OCI-LY7 (cell line): Measurements from ENCODE around the gene SPOP. TPM values are rescaled to one million over a fixed set of nuclear protein-coding genes. Genes with fewer than 3 reads are reported as not detected.

Source experiments
- BruUV-seq: library from RNA; stranded (reverse); fragments of 400-500 nt; replicated peaks from 2 replicates; lab custom pipeline; 2021; lab: Mats Ljungman, UMichigan
- CTCF ChIA-PET: fragments of 300-600 bp; sonication (Branson Sonifier 250); formaldehyde crosslinking; loops from one replicate; lab custom pipeline; 2022; ENCODE audit warnings: antibody characterized with exemption; ENCODE audit not compliant: unreplicated experiment; lab: Charles Lee
- POLR2A ChIA-PET: fragments of 300-600 bp; sonication (Branson Sonifier 250); formaldehyde crosslinking; loops from one replicate; lab custom pipeline; 2022; ENCODE audit warnings: antibody characterized with exemption; lab: Charles Lee
- DNase-seq: peaks from one replicate; pipeline ENCODE4 v3.0.0-alpha.2; 2015; ENCODE audit warnings: low spot score
- H2AFZ ChIP-seq: fragments of 200-600 bp; sonication (generic), shearing (Covaris generic); 2 replicates; pipeline ENCODE4 v1.6.1; 2014; ENCODE audit warnings: mild to moderate bottlenecking, antibody characterized with exemption, low read length, moderate library complexity
- H3K27ac ChIP-seq: fragments of 200-600 bp; sonication (generic); 2 replicates; pipeline ENCODE4 v1.5.1; 2014; ENCODE audit warnings: mixed run types, low read depth, mild to moderate bottlenecking, moderate library complexity, low read length, inconsistent platforms; ENCODE audit not compliant: poor library complexity, severe bottlenecking
- H3K36me3 ChIP-seq: fragments of 200-600 bp; sonication (generic); 2 replicates; pipeline ENCODE4 v1.6.1; 2014; ENCODE audit warnings: mild to moderate bottlenecking, antibody characterized with exemption, low read length, moderate library complexity, mixed read lengths; ENCODE audit not compliant: insufficient read depth
- H3K4me1 ChIP-seq: fragments of 200-600 bp; sonication (generic); 2 replicates; pipeline ENCODE4 v1.5.1; 2014; ENCODE audit warnings: mild to moderate bottlenecking, low read length; ENCODE audit not compliant: insufficient read depth, poor library complexity, severe bottlenecking
- H3K4me2 ChIP-seq: fragments of 200-600 bp; sonication (generic); 2 replicates; pipeline ENCODE4 v1.6.1; 2014; ENCODE audit warnings: mild to moderate bottlenecking, low read length
- H3K4me3 ChIP-seq: fragments of 200-600 bp; sonication (generic); 2 replicates; pipeline ENCODE4 v1.5.1; 2014; ENCODE audit warnings: mild to moderate bottlenecking, low read depth, low read length; ENCODE audit not compliant: poor library complexity, severe bottlenecking
- H3K79me2 ChIP-seq: fragments of 200-600 bp; sonication (generic); 2 replicates; pipeline ENCODE4 v1.6.1; 2016; ENCODE audit warnings: low read depth, mild to moderate bottlenecking, low read length, moderate library complexity, mixed read lengths; ENCODE audit not compliant: insufficient read depth
- H3K9me2 ChIP-seq: fragments of 200-600 bp; sonication (generic); 2 replicates; pipeline ENCODE4 v1.6.1; 2016; ENCODE audit warnings: mild to moderate bottlenecking, low read length, mixed read lengths; ENCODE audit not compliant: insufficient read depth
- H3K9me3 ChIP-seq: fragments of 200-600 bp; sonication (generic); 2 replicates; pipeline ENCODE4 v1.6.1; 2014; ENCODE audit warnings: mild to moderate bottlenecking, mixed run types, low read length, mixed read lengths
- H4K20me1 ChIP-seq: fragments of 200-600 bp; sonication (generic); 2 replicates; pipeline ENCODE4 v1.6.1; 2014; ENCODE audit warnings: mild to moderate bottlenecking, antibody characterized with exemption, low read length, moderate library complexity, mixed read lengths; ENCODE audit not compliant: insufficient read depth
- EZH2phosphoT487 ChIP-seq: fragments of 200-600 bp; sonication (generic); IDR thresholded peaks from 2 replicates; pipeline ENCODE4 v1.6.1; 2018; ENCODE audit warnings: low read depth, borderline replicate concordance, mild to moderate bottlenecking, mixed run types, antibody characterized with exemption, low read length, moderate library complexity, mixed read lengths
- intact Hi-C: fragments of 100-400 bp; cut with micrococcal nuclease; formaldehyde crosslinking; loops from one replicate; pipeline ENCODE4 v1.10.0; 2022; ENCODE audit not compliant: unreplicated experiment
- total RNA-seq, 2 experiments: library from RNA; depleted of rRNA in 1 of 2; stranded (reverse); fragments of >200 nt in 1 of 2; shearing (Covaris generic) in 1 of 2; gene quantifications; 2 replicates each; pipeline ENCODE4 v1.2.3, GENCODE V29; 2014 to 2022
- TF ChIP-seq, protein P1 (sequence below): fragments of 200-600 bp; sonication (generic); conservative IDR thresholded peaks from 2 replicates; pipeline ENCODE4 v1.5.1; 2014; ENCODE audit warnings: mild to moderate bottlenecking, antibody characterized with exemption, low read length, moderate library complexity, mixed read lengths

The SPOP gene
- total RNA-seq, 2 experiments from 2014 or later, result 37.8 to 69.0 TPM

DNA sequence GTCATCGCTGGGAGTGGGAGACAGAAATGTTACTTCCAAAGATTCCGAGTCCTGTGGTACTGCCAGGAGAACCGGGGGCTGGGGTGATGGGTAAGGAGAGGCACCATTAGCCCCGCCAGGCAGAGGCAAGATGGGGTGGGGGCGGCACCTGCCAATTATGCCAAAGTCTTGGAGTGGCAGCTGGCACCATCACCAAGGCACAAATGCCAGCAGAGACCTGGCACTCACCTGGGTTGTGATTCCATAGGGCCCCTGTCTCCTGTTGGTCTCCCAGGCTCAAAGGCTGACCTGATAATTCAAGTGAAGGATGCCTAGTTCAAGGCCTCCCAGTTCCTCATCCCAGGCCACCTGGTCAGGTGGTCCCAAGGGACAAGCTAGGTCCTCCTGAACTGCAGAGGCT lies 94.7 kb downstream of the SPOP start:
- ChIA-PET CTCF (interaction anchor here (1.1 kb wide), 1 partner anchor 12 kb away, joined by 3 read pairs; no protein-coding TSS in a partner anchor), POLR2A (no interaction called here)
- Histone ChIP-seq H3K4me3 (no peak overlapping the region), H2AFZ (no peak overlapping the region), H4K20me1 (no peaks in the 10 kb centered on the region), H3K79me2 (no peaks in the 10 kb centered on the region), H3K4me2 (no peak overlapping the region), H3K27ac (no peak overlapping the region), H3K36me3 (no peaks in the 10 kb centered on the region), H3K4me1 (peaks cover 9% of the 10 kb centered on the region), H3K9me2 (no peaks in the 10 kb centered on the region), H3K9me3 (no peaks in the 10 kb centered on the region)
- peak; percentile 30 for DNase-seq
- TF ChIP-seq EZH2phosphoT487, result no peak
- TF ChIP-seq, protein P1, sequence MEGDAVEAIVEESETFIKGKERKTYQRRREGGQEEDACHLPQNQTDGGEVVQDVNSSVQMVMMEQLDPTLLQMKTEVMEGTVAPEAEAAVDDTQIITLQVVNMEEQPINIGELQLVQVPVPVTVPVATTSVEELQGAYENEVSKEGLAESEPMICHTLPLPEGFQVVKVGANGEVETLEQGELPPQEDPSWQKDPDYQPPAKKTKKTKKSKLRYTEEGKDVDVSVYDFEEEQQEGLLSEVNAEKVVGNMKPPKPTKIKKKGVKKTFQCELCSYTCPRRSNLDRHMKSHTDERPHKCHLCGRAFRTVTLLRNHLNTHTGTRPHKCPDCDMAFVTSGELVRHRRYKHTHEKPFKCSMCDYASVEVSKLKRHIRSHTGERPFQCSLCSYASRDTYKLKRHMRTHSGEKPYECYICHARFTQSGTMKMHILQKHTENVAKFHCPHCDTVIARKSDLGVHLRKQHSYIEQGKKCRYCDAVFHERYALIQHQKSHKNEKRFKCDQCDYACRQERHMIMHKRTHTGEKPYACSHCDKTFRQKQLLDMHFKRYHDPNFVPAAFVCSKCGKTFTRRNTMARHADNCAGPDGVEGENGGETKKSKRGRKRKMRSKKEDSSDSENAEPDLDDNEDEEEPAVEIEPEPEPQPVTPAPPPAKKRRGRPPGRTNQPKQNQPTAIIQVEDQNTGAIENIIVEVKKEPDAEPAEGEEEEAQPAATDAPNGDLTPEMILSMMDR, result no peak
- intact Hi-C loops, result no loop called here
- no TSS peak for BruUV-seq

DNA sequence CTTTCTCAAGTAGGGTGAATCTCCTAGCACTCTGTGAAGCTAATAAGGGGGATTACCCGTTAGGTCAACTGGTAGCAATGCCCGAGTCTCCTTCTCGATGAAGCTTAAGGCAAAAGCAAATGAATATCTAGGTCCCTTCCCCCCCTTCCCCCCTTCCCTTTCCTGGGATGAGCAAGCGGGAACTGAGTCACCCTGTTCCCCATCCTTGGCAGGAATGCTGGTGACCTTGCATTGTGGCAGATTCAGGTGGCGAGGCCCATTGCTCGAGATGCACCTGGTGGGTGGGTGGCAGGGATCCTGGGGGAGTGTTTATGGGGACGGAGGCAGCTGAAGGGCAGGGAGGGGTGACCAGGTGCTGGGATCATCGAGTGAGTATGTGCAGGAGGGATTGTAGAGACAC lies 95.1 kb downstream of the SPOP start:
- Histone ChIP-seq H3K9me3 (no peaks in the 10 kb centered on the region), H3K36me3 (no peaks in the 10 kb centered on the region), H3K27ac (no peak overlapping the region), H3K9me2 (no peaks in the 10 kb centered on the region), H4K20me1 (no peaks in the 10 kb centered on the region), H3K4me1 (peaks cover 9% of the 10 kb centered on the region), H3K4me3 (no peak overlapping the region), H2AFZ (no peak overlapping the region), H3K4me2 (no peak overlapping the region), H3K79me2 (no peaks in the 10 kb centered on the region)
- no TSS peak for BruUV-seq
- ChIA-PET POLR2A (no interaction called here), CTCF (interaction anchor here (1.1 kb wide), 1 partner anchor 11 kb away, joined by 3 read pairs; no protein-coding TSS in a partner anchor)
- DNase-seq, result no peak
- intact Hi-C loops, result no loop called here
- no peak for TF ChIP-seq EZH2phosphoT487
- TF ChIP-seq, protein P1, result no peak

DNA sequence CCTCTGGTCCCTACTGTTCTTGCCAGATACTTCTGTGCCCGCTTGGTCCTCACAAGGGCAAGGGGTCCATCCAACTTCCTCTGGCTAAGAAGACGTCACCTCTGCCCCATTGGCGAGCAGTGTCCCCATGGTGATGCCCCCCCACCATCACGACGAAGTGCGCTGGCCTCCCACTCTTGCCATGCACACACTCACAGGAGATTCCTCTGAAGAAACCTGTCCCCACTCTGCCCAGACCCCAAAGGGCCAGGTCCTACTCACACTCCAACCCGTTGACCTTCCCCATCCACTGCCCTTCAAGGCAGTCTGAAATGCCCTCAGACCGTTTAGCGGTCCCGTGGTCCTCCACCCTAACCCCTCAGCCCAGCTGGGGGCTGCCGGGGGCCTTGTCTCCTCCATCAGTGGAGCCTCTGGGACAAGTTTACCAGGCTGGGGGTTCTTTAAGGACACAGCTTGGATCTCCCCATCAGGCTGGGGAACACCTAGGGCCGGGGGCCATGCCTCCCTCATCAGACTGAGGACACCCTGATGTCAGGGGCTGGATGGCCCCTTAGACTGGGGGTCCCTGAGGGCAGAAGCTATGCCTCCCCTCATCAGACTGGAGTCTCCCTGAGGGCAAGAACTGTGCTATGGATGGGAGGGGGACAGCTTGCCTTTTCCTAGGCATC lies 95.7 kb downstream of the SPOP start:
- no peak overlapping the region for H3K4me3 ChIP-seq
- H3K4me1 ChIP-seq, result peaks cover 9% of the 10 kb centered on the region
- TF ChIP-seq, protein P1, result no peak
- TF ChIP-seq EZH2phosphoT487, result no peak
- no peak overlapping the region for H3K4me2 ChIP-seq
- no peaks in the 10 kb centered on the region for H3K9me2 ChIP-seq
- no peak for DNase-seq
- no peak overlapping the region for H3K27ac ChIP-seq
- intact Hi-C loops, result no loop called here
- ChIA-PET POLR2A (interaction anchor here (0.6 kb wide), 1 partner anchor 8 kb away, joined by 3 read pairs; no protein-coding TSS in a partner anchor), CTCF (no interaction called here)
- H3K9me3 ChIP-seq, result no peaks in the 10 kb centered on the region
- H3K36me3 ChIP-seq, result no peaks in the 10 kb centered on the region
- H3K79me2 ChIP-seq, result no peaks in the 10 kb centered on the region
- no TSS peak for BruUV-seq
- no peaks in the 10 kb centered on the region for H4K20me1 ChIP-seq
- no peak overlapping the region for H2AFZ ChIP-seq
